Measurements from ENCODE around the gene FHIT.

- TF ChIP-seq CTCF (IDR thresholded peaks at IDR 0.05), result no peak
- TF ChIP-seq POLR2A (IDR thresholded peaks at IDR 0.05), result no peak
These were observed 1365.3 kb downstream of the FHIT start for GRCh38 chr3:59885899-59886400.
